Measurements from ENCODE around the gene FOXP1.
"Not testable (repeated sequence)": the region's sequence is repeated elsewhere in the genome, so short reads cannot be mapped to it uniquely, and the experiment has no call there.

FOXP1 gene

DNA sequence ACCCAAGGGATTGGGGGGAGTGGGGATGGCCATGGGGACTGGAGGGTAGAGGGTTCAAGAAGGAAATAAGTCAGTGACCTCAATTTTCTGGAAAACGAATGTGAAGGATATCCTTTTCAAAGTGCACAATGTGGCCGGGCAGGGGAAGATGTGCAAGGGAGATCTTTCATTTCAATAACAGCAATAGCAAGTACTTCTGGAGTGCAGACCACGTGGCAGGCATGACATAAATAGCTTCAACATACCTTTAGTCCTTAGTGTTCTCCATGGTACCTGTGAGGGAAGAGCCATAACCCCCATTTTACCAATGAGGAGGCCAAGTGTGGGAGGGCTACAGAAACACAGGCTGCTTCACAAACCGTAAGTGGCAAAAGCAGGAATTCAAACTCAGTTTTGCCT is 138.7 kb downstream of the FOXP1 start:
- no peak for DNase-seq

DNA sequence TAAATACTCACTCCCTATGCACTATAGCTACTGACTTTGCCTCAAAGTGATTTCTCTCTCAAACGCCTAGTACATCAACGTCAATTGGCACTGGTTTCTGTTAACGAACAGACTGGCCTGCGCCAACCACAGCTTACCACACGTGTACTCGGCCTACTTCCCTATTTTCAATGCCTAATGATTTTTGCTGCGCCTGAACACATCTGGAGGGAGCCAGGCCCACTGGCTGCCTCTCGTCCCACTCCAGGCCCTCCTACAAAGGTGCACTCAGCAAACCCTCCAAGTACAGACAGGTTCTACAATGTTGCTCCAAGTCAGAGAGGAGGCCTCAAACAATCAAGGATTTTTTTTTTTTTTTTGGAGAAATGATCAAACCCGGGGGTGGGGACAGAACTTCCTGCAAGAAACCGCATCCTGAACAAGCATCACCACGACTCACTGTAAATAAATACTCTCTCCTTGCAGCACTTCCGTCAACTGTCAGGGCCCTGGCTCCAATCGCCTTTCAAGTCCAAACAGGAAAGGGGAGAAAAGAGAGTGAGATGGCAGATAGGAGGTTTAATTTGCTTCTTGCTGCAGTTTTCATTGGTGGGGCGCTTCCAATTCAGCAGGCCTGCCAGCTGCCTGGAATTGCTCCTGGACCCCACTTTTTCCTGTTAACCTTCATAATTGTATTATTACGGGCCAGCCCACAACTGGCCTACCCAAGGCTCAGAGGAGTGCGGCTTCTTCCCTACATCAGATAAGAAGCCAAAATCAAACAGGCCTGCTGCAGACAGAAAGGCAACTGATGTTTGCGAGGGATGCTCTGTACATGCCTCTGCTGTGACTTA is 139.3 kb downstream of the FOXP1 start:
- DNase-seq, result peak; percentile 36 to 42

DNA sequence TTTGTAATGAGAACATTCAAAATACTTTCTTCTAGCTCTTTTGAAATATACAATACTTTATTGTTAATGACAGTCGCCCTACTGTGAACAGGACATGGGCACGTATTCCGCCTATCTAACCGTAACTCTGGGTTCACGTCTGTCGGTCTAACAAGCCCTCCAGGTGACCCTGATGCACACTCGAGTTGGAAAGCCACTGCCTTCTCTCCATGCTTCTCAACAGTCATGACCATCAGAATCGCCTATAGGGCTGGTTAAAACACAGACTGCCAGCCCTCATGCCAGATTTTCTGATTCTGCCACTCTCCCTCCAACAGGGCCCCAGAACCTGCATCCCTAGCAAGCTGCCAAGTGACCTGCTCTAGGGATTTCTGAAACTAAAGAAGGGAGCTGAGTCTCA is 140.2 kb downstream of the FOXP1 start:
- no peak for DNase-seq

DNA sequence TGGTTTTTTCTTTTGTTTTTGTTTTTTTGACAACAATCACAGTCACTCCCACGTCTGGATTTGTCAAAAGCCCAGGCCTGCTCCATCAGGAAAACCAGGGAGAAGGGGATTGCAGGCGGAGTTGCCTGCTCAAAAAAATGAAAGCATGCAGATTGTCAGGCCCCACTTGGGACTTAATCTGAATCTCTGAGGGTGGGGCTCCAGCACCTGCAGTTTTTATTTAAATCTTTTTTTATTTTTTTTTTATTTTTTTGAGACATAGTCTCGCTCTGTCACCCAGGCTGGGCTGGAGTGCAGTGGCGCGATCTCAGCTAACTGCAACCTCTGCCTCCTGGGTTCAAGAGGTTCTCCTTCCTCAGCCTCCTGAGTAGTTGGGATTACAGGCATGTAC is 140.9 kb downstream of the FOXP1 start:
- no peak for DNase-seq

DNA sequence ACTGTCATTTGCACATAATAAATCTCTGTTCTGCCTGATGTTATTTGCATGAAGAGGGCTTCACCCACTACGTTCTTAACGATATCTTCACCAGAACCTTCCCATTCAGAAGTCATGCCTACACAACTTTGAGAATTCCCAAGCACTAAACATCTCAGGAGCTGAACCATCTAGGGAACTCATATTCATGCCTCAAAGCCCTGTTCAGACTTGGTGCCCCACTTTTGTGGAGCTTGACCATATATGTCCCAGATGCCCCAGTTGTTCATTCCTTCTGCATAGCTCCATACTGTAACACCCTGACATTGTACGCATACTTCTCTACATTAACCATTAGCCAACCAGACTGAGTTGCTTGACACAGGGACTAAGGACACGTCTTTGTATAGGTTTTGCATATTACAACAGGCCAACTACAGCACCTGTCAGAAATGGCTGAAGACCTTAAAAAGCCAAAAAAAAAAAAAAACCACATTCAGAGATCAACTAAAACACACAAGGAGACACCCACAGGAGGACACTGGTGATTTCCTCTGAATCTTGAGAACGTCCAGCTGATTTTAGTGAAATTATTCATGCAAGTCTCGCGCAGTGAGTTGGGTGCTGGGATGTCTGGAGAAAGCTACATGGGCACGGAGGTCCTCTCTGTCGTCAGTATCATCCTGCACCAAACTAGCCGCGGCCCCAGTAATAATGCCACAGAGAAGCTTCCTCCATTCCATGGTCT is 141.4 kb downstream of the FOXP1 start:
- no peak for DNase-seq

DNA sequence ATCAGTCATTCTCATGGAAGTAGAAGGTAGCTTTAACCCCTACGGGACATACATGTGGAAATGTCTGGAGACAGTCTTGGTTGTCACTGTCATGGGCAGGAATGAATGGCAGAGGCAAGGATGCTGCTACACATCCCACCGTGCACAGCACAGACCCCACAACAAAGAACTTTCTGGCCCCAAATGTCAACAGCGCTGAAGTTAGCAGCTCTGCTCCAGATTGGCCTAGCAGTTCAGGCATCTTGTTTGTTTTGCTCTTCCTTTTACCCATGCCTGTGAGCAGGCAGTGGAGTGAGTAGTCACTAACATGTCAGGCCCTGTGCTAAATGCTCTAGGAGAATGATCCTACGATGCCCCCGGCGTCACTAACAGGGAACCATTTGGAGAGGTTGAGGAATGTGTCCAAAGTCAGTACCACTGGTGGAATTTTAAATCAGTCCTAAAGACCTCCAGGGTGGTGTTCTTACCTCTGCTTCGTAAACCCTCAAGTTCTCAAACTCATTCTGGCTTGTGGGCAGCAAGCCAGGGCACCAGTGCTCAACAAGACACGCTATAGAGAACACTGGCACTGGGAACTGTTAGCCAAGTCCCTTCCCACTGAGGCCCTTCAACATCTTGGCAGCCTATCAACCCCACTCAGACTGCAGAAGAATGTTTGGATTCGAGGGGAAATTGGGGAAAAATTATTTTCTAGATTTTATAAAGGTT is 142.2 kb downstream of the FOXP1 start:
- DNase-seq, result no peak

DNA sequence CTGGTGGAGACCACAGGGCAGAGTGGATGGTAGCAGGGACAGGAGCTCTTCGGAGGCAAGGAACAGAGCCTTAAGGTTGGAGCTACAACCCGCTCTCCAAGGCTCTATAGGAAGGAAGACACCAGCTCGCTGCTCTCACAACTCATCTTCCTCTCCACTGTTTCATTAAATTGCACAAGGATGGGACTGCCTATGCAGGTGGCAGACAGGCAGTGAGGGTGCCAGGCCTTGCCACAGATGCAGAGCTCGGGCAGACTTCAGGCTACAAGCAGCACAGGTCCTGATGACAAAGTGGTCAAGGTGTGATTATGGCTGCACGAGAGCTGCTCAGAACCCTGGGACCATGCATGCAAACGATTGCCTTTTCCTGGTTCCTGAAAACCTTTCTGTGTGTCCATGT is 144.6 kb downstream of the FOXP1 start:
- DNase-seq, result no peak

DNA sequence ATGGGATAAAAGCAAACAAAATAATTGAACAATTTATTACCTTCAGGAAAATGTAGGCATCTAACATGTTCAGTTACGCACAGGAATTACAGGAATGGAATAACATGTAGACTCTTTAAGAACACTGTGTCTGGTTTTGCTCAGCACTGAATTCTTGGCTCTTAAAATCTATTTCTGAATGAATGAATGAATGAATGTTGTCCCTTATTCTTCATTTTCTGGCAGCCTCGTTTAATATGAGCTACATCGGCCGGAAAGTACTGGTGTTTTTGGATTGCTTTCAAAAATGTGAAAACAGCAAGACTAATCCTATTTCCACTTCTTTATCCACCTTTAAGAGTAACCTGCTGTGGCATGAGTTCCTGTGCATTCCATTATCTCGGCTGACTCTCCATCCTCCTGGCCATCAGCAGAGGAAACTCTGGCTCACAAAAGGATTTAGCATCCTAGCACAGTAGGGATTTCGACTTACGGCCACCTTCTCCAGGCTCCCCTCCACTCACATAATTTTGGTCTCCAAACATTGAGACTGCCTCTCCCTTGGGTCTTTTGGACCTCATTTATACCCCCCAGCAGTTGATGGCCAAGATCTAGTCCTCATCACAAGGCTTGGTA is 145.3 kb downstream of the FOXP1 start:
- no peak for DNase-seq

DNA sequence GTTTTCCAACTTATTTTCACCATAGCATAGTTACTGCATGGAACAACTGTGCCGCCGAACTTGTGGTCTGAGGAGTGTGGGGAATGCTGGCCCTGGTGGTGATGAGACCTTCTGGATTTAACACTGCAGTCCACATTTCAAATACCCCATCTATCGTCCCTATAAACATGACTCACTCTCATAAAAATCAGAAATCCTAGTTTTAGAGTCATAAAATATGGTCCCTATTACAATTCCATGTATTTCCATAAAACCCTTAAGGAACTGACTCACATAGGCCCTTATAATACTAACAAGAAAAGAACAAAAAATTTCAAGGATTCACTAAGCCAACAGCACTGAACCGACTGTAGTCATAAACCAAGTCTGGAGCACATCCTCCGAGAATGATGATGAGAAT is 147.2 kb downstream of the FOXP1 start:
- DNase-seq, result no peak

DNA sequence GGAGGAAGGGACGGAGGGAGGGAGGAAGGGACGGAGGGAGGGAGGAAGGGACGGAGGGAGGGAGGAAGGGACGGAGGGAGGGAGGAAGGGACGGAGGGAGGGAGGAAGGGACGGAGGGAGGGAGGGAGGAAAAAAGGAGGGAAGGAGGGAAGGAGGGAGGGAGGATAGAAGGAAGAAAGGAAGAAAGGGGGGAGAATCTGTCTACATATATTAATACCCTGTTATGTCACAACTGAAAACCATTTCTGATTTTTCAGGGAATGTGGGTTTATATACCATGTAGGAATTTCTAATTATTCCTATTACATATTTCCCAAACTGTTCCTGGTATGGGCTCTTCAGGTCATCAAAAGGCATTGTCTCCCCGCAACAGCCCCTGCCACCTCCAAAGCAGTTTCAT is 147.7 kb downstream of the FOXP1 start:
- DNase-seq, result not testable (repeated sequence)

DNA sequence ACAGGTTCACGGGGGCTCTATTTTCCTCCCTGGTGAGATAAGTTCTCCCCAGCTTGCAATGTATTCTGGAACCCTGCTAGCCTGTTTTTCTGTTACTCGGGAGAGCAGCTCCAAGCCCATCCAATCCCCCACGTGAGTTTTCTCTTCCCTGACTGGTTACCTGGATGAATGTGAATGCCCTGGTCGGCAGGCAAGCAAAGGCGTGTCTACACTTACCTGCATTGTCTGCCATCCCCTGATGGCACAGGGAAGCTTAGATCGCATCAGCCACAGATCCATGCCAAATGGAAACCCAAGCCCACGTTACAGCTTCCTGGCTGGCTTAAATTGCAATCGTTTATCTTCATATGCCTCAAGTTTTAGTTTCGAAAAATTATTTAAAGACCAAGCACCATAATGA is 149.9 kb downstream of the FOXP1 start:
- DNase-seq, result no peak

DNA sequence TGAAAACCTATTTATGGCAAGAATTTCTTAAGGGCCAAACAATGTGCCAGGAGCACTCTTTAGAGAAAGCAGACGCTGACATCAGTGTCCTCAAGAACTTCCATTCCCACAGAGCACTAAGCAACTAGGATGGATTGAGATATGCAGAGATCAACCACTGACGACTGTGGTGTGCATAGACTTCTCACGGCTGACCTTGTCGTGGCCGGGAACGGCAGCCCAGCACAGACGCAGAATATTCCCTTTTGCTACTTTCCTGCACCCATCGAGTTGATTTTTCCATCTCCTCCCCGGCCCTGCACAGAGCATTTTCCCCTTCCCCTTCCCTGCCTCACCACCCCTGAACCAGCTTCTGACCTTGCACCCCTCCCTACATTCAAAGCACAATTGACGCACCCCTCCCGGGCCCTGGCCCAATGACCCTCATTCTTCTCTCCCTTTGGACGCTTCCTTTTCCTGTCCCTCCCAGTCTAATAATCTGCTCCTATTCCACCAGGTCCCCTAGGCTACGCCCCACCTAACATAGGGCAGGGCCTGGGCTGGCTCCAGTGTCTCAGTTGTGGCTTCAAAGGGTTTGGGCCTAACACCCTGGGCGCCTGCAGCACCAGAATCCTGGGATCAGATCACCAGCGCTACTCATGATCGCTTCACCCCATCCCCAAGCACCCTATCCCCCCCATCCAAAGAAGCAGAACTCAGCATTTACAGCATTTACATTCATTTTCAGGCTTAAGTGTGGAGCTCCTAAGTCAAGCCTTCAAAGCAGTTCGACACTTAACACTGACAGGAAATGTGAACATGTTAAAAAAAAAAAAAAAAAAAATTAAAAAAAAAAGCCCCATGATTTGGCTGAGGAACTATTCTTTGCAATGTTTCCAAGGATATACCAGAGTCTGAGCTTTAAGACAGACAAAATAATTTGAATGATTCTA is 151.2 kb downstream of the FOXP1 start:
- no peak for DNase-seq

DNA sequence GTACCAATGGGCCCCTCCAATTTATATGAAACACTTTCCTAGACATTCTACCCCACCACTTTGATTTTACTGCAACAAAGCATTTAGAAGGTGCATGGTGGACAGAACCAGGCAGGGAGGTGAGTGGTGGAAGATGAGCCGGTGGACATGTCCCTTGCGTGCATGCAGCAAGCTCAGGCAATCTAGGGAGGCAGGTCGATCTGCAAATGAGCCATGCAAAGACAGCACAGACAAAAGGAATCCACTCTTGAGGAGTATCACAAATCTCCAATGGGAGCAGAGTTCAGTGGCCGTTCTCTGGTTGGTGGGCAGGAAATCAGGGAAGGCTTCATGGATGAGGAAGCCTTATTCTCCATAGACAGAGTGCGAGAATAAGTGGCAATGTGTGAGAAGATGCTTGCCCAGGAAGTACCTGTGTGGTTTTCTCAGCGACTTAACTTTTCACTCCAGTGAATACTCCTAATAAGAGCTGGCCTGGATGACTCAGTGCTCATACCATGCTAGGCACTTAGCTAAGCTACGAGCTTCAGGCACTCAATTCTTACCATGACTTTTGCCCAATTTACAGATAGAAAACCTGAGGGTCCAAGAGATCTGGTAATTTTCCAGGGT is 152.5 kb downstream of the FOXP1 start:
- DNase-seq, result no peak

DNA sequence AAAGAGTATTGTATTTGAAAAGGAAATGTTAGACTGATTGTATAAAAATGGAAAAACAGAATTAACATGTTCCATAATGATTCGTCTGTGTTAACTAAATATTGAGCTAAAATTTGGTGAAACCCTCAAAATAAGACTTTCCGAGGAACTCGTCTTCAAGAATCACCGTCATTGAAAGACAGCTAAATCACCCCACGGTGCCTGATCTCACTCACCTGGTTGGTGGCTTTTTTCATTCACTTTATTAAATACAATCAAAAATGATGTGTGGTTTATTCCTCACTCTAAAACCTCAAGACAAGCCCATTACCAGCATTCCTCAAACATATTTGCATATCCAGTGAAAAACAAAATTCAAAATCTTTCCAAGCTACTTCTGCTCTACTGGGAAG is 153.9 kb downstream of the FOXP1 start:
- DNase-seq, result no peak

DNA sequence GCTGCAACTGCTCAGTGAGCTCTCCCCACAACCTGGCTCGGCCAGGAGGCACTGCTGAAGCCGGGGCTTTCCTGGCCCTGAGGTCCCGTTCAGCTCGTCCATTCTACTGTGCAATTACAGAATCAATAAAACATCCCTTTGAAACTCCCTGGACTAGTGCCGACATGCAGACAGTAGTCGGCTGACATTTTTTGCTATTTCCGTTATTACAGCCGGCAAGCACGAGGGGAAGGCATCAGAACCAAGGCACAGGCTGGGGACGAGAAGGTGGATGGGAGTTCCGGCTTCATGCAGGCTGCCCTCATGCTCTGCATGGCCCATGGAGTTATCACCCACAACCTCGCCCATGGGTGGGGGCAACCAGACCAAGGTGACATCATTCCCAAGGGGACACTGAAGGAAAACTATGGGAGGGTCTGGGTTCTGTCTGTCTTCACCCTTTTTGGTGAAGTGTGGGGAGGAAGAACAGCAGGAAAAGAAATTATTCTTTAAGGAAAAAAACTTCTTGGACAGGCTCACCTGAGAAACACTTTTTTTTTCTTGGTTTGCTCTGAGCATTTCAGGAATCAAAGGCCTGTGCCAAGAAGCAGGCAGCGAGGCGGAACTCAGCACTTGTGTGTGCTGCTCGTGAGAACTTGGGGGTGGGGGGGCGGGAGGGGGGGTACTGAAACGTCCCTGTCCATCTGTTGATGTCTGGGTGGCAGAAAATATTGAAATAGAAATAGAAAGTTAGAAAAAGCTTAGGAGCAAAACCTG is 154.5 kb downstream of the FOXP1 start:
- no peak for DNase-seq

DNA sequence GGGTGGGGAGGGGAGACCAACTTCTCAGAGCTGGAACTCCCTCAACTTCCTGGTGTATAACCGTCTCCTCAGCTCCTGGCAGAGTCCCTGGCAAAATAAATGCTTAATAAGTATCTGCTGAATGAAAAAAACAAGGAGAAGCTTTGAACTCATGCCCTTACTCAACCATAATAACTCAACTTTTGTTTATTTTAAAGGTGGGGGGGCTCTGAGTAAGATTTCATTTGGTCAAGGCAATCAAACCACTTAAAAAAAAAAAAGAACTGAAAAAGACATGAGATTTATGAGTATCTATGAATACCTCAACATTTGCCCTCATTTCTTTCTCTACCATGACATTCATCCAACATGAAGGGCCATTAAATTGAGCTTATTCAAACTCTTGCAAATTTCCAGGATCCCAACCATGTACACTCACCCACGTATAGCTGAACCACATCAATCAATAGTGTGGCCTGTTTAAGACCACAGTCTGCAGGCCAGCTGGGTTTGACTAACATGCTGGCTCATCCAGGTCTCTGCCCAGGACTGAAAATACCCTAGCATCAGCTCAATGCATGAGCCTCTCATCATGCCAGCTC is 157.9 kb downstream of the FOXP1 start:
- no peak for DNase-seq

DNA sequence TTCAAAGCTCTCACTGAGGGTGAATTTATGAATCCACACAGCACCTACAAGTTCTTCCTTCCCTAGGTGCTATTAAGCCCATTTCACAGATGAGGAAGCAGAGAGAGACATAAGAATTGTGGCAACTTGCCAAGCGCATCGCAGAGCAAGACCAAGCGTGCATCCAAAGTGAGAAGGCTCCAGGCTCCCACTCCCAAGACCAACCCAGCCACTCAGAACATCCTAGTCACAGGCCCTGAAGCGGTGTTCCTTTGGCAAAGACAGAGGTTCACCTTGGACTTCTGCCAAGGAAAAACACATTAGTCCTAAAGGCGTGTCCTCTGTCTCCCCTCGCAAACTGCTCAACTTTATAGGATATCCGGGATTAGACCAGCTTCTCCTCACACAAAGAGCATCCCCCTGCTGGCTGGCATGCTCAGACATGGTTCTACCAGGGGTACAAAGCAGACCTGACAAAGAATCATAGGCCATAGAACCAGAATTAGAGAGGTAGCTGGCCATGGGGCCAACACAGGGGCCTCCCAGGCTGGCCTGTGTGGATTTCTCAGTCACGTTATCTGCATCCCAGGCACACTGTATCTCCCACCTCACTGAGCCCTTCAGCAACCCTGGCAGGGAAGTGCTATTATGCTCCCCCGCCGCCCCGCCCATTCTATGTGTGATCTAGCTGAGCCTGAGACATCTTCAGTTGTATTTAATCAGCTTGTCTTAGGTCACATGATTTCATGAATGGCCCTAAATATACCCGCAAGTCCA is 160.2 kb downstream of the FOXP1 start:
- DNase-seq, result no peak

DNA sequence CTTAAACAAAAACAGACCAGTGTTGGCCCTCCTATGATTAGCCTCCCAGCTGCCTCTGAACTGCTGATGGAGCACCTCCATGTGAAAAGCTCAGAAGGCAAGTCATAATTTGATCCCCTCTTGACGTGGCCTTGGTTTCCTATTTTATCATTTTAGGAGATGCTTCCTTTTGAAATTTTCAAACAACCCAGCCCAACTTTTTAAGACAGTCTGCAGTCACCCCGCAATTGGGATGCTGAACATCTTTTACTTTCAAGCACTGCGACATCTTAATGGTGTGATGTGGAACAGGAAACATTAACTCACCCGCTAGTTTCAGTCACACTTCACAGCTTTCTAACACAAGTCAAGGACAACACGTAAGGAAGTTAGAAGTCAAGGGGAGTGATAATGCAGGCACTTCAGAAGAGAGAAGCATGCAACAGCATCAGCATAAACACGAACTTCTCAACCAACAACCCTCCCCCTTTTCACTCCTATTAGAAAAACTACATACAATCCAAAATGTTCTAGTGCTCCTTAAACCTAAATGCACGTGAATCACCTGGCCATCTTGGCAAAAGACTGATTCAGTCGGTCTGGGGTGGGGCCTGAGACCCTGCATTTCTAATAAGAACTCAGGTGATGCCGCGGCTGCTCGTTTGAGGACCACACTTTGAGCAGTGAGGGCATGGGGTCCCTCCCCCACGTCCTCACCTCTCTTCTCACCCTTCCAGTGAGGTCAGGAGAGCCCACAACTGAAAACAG is 161.5 kb downstream of the FOXP1 start:
- DNase-seq, result no peak

DNA sequence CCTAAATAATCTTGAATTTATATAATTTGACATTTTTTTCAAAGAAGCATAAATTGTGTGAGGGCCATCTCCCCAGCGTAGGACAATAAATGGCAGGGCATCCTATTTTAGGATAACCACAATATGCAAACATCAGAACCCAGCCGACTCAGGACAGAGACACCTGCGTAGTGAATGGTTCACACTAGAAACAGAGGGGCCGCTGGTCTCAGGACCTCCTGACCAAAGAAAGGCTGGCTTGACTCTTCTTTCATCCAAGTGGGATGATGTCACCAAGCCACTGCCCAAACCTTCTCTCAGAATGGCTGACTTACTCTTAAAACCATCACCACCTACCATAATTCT is 162.1 kb downstream of the FOXP1 start:
- no peak for DNase-seq

All from activated CD4-positive, alpha-beta T cell treated with anti-CD3 and anti-CD28 coated beads, Interleukin-2, amount 50 U/mL, for 4 hours (primary cell).